KMS-11 (cell line): Measurements from ENCODE around the gene CDCP1.
"Not testable (repeated sequence)": the region's sequence is repeated elsewhere in the genome, so short reads cannot be mapped to it uniquely, and the experiment has no call there.

Source experiments
- H2AFZ ChIP-seq: fragments of 200-600 bp; sonication (generic); 2 replicates; pipeline ENCODE4 v1.6.1; 2016; ENCODE audit warnings: antibody characterized with exemption, mixed run types, low read depth
- H3K27ac ChIP-seq: fragments of 200-600 bp; sonication (generic); 2 replicates; pipeline ENCODE4 v1.6.1; 2016; ENCODE audit warnings: mild to moderate bottlenecking, mixed run types
- H3K27me3 ChIP-seq: fragments of 200-600 bp; sonication (generic); 2 replicates; pipeline ENCODE4 v1.6.1; 2017; ENCODE audit warnings: mild to moderate bottlenecking, low read depth, mixed run types, moderate library complexity; ENCODE audit not compliant: insufficient read depth
- H3K36me3 ChIP-seq: fragments of 200-600 bp; sonication (generic); 2 replicates; pipeline ENCODE4 v1.6.1; 2017; ENCODE audit warnings: mild to moderate bottlenecking, mixed run types; ENCODE audit not compliant: insufficient read depth
- H3K4me1 ChIP-seq: fragments of 200-600 bp; sonication (generic); 2 replicates; pipeline ENCODE4 v1.6.1; 2016; ENCODE audit warnings: mild to moderate bottlenecking, low read depth, mixed run types; ENCODE audit not compliant: poor library complexity, severe bottlenecking
- H3K4me2 ChIP-seq: fragments of 200-600 bp; sonication (generic); 2 replicates; pipeline ENCODE4 v1.7.0; 2016; ENCODE audit warnings: mild to moderate bottlenecking, mixed run types
- H3K4me3 ChIP-seq: fragments of 200-600 bp; sonication (generic); IDR thresholded peaks from 2 replicates; pipeline ENCODE4 v1.6.1; 2017; ENCODE audit warnings: low read depth, low read length, mixed read lengths; ENCODE audit not compliant: insufficient read depth
- H3K79me2 ChIP-seq: fragments of 200-600 bp; sonication (generic); 2 replicates; pipeline ENCODE4 v1.6.1; 2016; ENCODE audit warnings: low read depth, mixed run types; ENCODE audit not compliant: insufficient read depth
- H3K9ac ChIP-seq: fragments of 200-600 bp; sonication (generic); 2 replicates; pipeline ENCODE4 v1.6.1; 2016; ENCODE audit warnings: mild to moderate bottlenecking, mixed run types
- H4K20me1 ChIP-seq: fragments of 200-600 bp; sonication (generic); 2 replicates; pipeline ENCODE4 v1.6.1; 2016; ENCODE audit warnings: mild to moderate bottlenecking, mixed run types; ENCODE audit not compliant: insufficient read depth
- TF ChIP-seq, protein P1 (sequence below): fragments of 200-600 bp; sonication (generic); conservative IDR thresholded peaks from 2 replicates; pipeline ENCODE4 v1.6.1; 2017; ENCODE audit warnings: low read depth, mild to moderate bottlenecking, antibody characterized with exemption, low read length, moderate library complexity, mixed read lengths

The CDCP1 gene

GRCh38 chr3:45055032-45055410 lies 91.2 kb downstream of the CDCP1 start:
- no peak overlapping the region for H2AFZ ChIP-seq
- no peaks in the 10 kb centered on the region for H3K79me2 ChIP-seq
- no peak overlapping the region for H3K27ac ChIP-seq
- H3K9ac ChIP-seq: no peak overlapping the region
- no peak overlapping the region for H3K4me3 ChIP-seq
- H3K36me3 ChIP-seq: no peaks in the 10 kb centered on the region
- TF ChIP-seq, protein P1, sequence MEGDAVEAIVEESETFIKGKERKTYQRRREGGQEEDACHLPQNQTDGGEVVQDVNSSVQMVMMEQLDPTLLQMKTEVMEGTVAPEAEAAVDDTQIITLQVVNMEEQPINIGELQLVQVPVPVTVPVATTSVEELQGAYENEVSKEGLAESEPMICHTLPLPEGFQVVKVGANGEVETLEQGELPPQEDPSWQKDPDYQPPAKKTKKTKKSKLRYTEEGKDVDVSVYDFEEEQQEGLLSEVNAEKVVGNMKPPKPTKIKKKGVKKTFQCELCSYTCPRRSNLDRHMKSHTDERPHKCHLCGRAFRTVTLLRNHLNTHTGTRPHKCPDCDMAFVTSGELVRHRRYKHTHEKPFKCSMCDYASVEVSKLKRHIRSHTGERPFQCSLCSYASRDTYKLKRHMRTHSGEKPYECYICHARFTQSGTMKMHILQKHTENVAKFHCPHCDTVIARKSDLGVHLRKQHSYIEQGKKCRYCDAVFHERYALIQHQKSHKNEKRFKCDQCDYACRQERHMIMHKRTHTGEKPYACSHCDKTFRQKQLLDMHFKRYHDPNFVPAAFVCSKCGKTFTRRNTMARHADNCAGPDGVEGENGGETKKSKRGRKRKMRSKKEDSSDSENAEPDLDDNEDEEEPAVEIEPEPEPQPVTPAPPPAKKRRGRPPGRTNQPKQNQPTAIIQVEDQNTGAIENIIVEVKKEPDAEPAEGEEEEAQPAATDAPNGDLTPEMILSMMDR: no peak
- no peaks in the 10 kb centered on the region for H4K20me1 ChIP-seq
- no peaks in the 10 kb centered on the region for H3K27me3 ChIP-seq
- no peaks in the 10 kb centered on the region for H3K4me1 ChIP-seq
- no peak overlapping the region for H3K4me2 ChIP-seq

GRCh38 chr3:45054196-45054857 lies 91.9 kb downstream of the CDCP1 start:
- no peak overlapping the region for H3K27ac ChIP-seq
- no peak overlapping the region for H3K9ac ChIP-seq
- H3K79me2 ChIP-seq: no peaks in the 10 kb centered on the region
- H4K20me1 ChIP-seq: no peaks in the 10 kb centered on the region
- no peaks in the 10 kb centered on the region for H3K27me3 ChIP-seq
- H3K36me3 ChIP-seq: no peaks in the 10 kb centered on the region
- no peak overlapping the region for H3K4me2 ChIP-seq
- no peaks in the 10 kb centered on the region for H3K4me1 ChIP-seq
- H2AFZ ChIP-seq: no peak overlapping the region
- H3K4me3 ChIP-seq: no peak overlapping the region
- TF ChIP-seq, protein P1: no peak

- not testable (repeated sequence) for H2AFZ ChIP-seq, H3K79me2 ChIP-seq, H3K4me2 ChIP-seq, H3K4me1 ChIP-seq, H3K4me3 ChIP-seq, H3K9ac ChIP-seq, H4K20me1 ChIP-seq, H3K27me3 ChIP-seq, H3K36me3 ChIP-seq, H3K27ac ChIP-seq
Observed at GRCh38 chr3:45053805-45054195, 92.4 kb downstream of the CDCP1 start.

DNA sequence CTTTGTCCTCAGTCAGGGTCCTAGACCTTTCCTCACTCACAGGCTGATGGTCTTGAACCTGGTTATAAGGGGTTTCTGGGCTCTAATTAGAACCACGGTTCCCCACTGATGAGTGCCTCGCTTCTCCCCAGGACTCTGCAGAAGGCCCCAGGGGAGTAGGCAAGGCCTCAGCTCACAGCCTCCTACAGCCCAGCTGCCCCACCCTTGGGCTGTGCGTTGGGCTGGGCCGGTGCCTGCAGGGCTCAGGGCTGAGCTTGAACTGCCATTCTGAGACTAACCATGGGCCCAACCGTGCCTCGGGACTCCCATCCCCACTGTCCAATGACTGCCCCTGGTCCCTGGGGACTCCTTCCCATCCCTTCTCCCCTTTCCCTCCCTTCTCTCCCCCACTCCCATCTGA lies 94.5 kb downstream of the CDCP1 start:
- no peak overlapping the region for H3K9ac ChIP-seq
- no peaks in the 10 kb centered on the region for H3K36me3 ChIP-seq
- no peak overlapping the region for H3K4me2 ChIP-seq
- no peaks in the 10 kb centered on the region for H3K79me2 ChIP-seq
- H3K27me3 ChIP-seq: no peaks in the 10 kb centered on the region
- H2AFZ ChIP-seq: no peak overlapping the region
- H3K27ac ChIP-seq: no peak overlapping the region
- no peaks in the 10 kb centered on the region for H3K4me1 ChIP-seq
- no peak overlapping the region for H3K4me3 ChIP-seq
- no peaks in the 10 kb centered on the region for H4K20me1 ChIP-seq
- TF ChIP-seq, protein P1: no peak

GRCh38 chr3:45049807-45050206 lies 96.4 kb downstream of the CDCP1 start:
- TF ChIP-seq, protein P1: no peak
- Histone ChIP-seq H2AFZ (no peak overlapping the region), H3K27me3 (no peaks in the 10 kb centered on the region)

More at GRCh38 chr3:45049807-45050206, 96.4 kb downstream of the CDCP1 start:
- Histone ChIP-seq H3K4me3 (no peak overlapping the region), H3K4me1 (no peaks in the 10 kb centered on the region), H3K9ac (no peak overlapping the region), H3K4me2 (no peak overlapping the region), H4K20me1 (no peaks in the 10 kb centered on the region), H3K36me3 (no peaks in the 10 kb centered on the region), H3K27ac (no peak overlapping the region), H3K79me2 (no peaks in the 10 kb centered on the region)
